Uterus (tissue), 2 donors: ENCODE measurements around the gene ALDH3A2.

ENCODE experiments used
- POLR2A ChIP-seq, 2 donors: fragments of 450-650 bp; IDR thresholded peaks; one replicate each; pipeline ENCODE4 v1.6.1; 2016; ENCODE audit warnings: antibody characterized with exemption in 2 of 2, mild to moderate bottlenecking in 1 of 2, moderate library complexity in 1 of 2
- TF ChIP-seq, protein P1 (sequence below), 4 experiments: fragments of 200-600 bp in 2 of 4; fragments of 450-650 bp in 2 of 4; sonication (generic) in 2 of 4; IDR thresholded peaks; one replicate each; pipeline ENCODE4 v1.5.1; 2016 to 2019; ENCODE audit warnings: antibody characterized with exemption in 4 of 4, mild to moderate bottlenecking in 2 of 4, moderate library complexity in 1 of 4

DNA sequence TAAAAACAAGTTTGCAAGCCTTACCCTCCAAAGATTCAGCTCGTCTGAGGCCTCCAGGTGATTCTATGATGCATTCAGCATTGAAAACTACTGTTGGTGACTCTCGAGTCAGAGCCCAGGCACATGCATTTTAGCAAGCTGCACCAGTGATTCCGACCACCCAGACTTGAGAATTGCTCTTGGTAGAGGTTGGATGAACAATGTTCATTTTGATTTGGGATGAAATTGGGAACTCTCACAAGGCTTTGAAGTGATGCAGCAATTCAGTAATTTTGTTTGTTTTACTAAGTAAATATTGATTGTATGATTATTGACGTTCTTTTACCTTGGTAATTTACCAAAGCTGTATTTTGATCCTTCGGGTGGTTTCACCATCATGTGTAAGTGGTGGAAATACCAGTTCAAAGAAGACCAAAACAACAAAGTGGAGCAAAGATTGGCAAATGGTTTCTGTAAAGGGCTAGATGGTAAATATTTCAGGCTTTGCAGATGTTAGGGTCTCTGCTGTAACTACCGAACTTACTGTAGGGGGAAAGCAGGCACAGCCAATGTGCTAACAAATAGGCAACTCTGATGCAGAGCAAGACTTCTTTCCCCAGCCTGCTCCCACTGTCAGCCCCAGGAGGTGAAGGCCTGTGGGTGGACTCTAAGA lies 11.8 kb downstream of the ALDH3A2 start:
- TF ChIP-seq POLR2A (IDR thresholded peaks at IDR 0.05): no peak
- TF ChIP-seq, protein P1, sequence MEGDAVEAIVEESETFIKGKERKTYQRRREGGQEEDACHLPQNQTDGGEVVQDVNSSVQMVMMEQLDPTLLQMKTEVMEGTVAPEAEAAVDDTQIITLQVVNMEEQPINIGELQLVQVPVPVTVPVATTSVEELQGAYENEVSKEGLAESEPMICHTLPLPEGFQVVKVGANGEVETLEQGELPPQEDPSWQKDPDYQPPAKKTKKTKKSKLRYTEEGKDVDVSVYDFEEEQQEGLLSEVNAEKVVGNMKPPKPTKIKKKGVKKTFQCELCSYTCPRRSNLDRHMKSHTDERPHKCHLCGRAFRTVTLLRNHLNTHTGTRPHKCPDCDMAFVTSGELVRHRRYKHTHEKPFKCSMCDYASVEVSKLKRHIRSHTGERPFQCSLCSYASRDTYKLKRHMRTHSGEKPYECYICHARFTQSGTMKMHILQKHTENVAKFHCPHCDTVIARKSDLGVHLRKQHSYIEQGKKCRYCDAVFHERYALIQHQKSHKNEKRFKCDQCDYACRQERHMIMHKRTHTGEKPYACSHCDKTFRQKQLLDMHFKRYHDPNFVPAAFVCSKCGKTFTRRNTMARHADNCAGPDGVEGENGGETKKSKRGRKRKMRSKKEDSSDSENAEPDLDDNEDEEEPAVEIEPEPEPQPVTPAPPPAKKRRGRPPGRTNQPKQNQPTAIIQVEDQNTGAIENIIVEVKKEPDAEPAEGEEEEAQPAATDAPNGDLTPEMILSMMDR (IDR thresholded peaks at IDR 0.05): no peak
